ENCODE measurements around the gene PAX6. TPM values are rescaled to one million over a fixed set of nuclear protein-coding genes. Genes with fewer than 3 reads are reported as not detected.

PAX6 gene
- total and polyA plus RNA-seq, 2 of the 4 experiments (the other 2 are of a cell fraction) = not detected

DNA sequence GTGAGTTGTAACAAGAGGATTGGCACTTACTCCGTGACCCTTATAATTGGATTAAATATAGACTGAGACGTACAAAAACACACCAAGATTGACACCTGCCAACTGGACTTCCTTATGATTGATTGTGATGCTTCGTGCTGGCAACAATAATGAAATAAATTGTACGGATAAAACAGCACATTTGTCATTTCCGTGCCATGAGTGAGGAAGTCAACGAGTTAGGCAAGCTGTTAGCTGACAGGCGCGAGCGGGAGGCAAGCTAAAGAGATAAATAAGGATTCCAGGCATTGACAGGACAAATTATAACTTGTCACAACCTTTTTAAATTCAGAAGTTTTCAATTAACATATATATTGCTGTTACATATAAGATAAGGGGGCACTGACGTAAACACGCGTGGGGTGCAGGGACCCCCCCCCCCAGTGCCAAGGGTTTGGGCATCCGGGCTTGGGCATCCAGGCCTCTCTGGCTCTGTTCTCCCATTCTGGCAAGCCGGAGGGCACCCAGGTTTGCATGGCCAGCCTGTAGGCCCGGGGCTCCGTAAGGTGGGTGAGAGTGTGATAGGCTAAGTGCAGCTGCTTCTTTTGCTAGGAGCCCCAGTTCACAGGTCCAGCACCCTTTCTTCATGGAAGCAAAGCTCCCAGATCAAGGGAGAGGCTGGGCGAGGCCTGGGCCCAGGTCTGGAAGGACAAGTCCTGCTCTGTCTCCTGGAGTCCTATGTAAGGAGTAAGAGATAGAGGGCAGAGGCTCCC lies 11.2 kb upstream of the PAX6 start:
- no peaks in the 10 kb centered on the region for H3K36me3 ChIP-seq (ENCODE audit: control insufficient read depth, insufficient read depth, low read length)
- H3K9me3 ChIP-seq (ENCODE audit: control insufficient read depth, insufficient read depth, low read length) = peaks cover 31% of the 10 kb centered on the region
- H3K79me1 ChIP-seq (ENCODE audit: low read depth in 1 of 2, low read length in 2 of 2) = no peaks in the 10 kb centered on the region
- H3K4me3 ChIP-seq (ENCODE audit: insufficient read depth, low read depth, low read length) = no peak overlapping the region
- H3K27ac ChIP-seq (ENCODE audit: insufficient read depth, low read length) = no peak overlapping the region
- no peak overlapping the region for H2BK5ac ChIP-seq (ENCODE audit: low read depth, low read length, poor library complexity, severe bottlenecking)
- ChIA-PET CTCF (interaction anchor here (0.7 kb wide), 1 partner anchor 175 kb away, joined by 3 read pairs; no protein-coding TSS in a partner anchor), POLR2A (ENCODE audit: unreplicated experiment) (no interaction called here)
- H3K56ac ChIP-seq (ENCODE audit: extremely low read depth, insufficient read depth, low read length) = no peak overlapping the region
- no peak overlapping the region for H2AFZ ChIP-seq (replicated peaks; ENCODE audit: low read length, poor library complexity)
- in situ Hi-C loops (cut with MboI; ENCODE audit: low sequenced_read_pairs) (no loop called here), intact Hi-C loops (cut with micrococcal nuclease) (no loop called here), dilution Hi-C loops (cut with HindIII; ENCODE audit: low sequenced_read_pairs, unreplicated experiment) (no loop called here)
- no TSS peak for BruUV-seq (replicated peaks)
- H3K14ac ChIP-seq (replicated peaks; ENCODE audit: low read depth, low read length) = no peak overlapping the region
- H3K9me1 ChIP-seq (ENCODE audit: insufficient read depth, low read length) = no peaks in the 10 kb centered on the region
- no peak overlapping the region for H3K18ac ChIP-seq (ENCODE audit: low read depth, low read length)
- DNase-seq = no peak
- no peak for ATAC-seq (ENCODE audit: low read depth)
- TF ChIP-seq, protein P1, sequence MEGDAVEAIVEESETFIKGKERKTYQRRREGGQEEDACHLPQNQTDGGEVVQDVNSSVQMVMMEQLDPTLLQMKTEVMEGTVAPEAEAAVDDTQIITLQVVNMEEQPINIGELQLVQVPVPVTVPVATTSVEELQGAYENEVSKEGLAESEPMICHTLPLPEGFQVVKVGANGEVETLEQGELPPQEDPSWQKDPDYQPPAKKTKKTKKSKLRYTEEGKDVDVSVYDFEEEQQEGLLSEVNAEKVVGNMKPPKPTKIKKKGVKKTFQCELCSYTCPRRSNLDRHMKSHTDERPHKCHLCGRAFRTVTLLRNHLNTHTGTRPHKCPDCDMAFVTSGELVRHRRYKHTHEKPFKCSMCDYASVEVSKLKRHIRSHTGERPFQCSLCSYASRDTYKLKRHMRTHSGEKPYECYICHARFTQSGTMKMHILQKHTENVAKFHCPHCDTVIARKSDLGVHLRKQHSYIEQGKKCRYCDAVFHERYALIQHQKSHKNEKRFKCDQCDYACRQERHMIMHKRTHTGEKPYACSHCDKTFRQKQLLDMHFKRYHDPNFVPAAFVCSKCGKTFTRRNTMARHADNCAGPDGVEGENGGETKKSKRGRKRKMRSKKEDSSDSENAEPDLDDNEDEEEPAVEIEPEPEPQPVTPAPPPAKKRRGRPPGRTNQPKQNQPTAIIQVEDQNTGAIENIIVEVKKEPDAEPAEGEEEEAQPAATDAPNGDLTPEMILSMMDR (conservative IDR thresholded peaks at IDR 0.05; ENCODE audit: low read depth, low read length) = no peak
- H3K4ac ChIP-seq (ENCODE audit: low read depth, low read length) = no peak overlapping the region
- no peak overlapping the region for H2BK20ac ChIP-seq (ENCODE audit: low read depth, low read length)
- peaks cover 5% of the 10 kb centered on the region; the same call in 1 of the 2 replicates for H3K4me1 ChIP-seq (ENCODE audit: control insufficient read depth, insufficient read depth, low read length)
- no peak overlapping the region for H4K91ac ChIP-seq (ENCODE audit: insufficient read depth, low read depth, low read length)
- no peak overlapping the region for H2AK5ac ChIP-seq (ENCODE audit: low read depth, low read length)
- H3K27me3 ChIP-seq (ENCODE audit: control insufficient read depth, insufficient read depth, low read length) = peaks cover 97% of the 10 kb centered on the region
- H3K9ac ChIP-seq (ENCODE audit: low read depth, low read length) = no peak overlapping the region
- no peak overlapping the region for H4K8ac ChIP-seq (ENCODE audit: low read depth in 2 of 2, low read length in 2 of 2)
- 83% methylated on average over 2 of the region's 17 CpGs; no CpG with 5 or more reads in 1 of the 2 experiments for WGBS, 2 experiments (ENCODE audit: extremely low coverage in 2 of 2, insufficient read length in 1 of 2)
- H4K20me1 ChIP-seq (ENCODE audit: insufficient read depth, low read length) = no peaks in the 10 kb centered on the region; the same call in 1 of the 2 replicates
- no peak overlapping the region for H3K4me2 ChIP-seq (ENCODE audit: low read depth, low read length)
- H2BK120ac ChIP-seq (ENCODE audit: low read depth, low read length) = no peak overlapping the region
- no peak overlapping the region for H4K5ac ChIP-seq (ENCODE audit: low read depth, low read length)
- H3K23ac ChIP-seq (ENCODE audit: low read depth, low read length) = no peak overlapping the region
- H2AK9ac ChIP-seq (replicated peaks; ENCODE audit: low read depth, low read length, poor library complexity) = no peak overlapping the region
- no peak overlapping the region for H2BK15ac ChIP-seq (ENCODE audit: low read depth, low read length)

Data from IMR-90 (cell line).